ENCODE data around the gene REP15.
A peak's percentile ranks its signal among the peaks of the same experiment; 100 is the strongest.
"Not testable (repeated sequence)": the region's sequence is repeated elsewhere in the genome, so short reads cannot be mapped to it uniquely, and the experiment has no call there.

The REP15 gene

DNA sequence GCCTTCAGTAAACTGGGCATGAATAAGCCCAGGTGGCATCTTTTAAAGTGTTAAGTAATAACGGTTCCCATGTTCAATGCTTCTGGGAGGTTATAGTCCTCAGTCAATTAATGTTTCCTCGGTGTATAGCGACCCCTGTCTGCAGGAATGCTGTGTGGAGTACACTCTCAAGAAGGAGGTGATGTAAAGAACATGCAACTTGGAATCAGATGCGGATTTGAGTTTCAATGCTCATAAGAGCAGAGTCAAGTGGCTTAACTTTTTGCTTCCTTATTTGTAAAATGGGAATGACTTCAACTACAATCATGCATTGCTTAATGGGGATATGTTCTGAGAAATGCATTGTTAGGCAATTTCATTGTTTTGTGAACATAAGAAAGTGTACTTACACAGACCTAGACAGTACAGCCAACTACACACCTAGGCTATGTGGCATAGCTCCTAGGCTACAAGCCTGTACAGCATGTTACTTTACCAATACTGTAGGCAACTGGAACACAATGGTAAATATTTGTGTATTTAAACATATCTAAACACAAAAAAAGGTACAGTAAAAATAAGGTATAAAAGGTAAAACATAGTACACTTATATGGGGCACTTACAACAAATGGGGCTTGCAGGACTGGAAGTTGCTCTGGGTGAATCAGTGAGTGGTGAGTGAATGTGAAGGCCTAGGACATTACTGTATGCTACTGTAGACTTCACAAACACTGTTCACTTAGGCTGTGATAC is 7.6 kb downstream of the REP15 start:
- DNase-seq, result peak; percentile 83

DNA sequence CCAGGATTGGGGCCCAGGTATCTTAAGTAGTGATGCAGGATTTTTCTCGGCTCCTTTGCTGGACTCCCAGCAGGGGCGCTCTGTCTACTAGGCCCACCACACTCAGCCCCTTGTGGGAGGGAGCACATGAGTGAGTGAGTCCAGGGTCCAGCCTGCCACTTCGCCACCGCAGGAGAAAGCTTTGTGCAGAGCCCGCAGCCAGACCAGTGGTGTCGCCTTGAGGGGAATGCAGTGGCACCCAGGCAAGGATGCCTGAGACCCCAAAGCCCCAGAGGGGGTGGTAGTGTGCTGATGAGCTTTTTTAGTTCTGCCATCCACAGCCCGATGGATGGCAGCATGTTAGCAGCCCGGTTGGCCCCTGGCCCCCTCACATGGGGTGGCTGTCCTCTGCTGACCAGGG is 9.0 kb downstream of the REP15 start:
- no peak for DNase-seq

DNA sequence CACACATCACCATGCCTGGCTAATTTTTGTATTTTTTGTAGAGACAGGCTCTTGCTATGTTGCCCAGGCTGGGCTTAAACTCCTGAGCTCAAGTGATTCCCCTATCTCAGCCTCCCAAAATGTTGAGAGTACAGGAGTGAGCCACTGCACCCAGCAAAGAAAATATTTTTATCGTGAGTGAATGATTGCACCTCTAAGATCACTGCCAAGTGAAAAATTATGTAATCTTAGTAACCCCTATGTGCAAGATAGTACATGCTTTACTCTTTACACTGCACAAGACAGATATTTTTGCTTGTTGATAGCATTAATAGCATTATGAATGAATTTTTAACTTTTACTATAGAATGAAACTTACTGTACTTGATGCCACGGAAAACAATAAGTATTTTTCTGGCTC is 11.0 kb downstream of the REP15 start:
- DNase-seq, result no peak

DNA sequence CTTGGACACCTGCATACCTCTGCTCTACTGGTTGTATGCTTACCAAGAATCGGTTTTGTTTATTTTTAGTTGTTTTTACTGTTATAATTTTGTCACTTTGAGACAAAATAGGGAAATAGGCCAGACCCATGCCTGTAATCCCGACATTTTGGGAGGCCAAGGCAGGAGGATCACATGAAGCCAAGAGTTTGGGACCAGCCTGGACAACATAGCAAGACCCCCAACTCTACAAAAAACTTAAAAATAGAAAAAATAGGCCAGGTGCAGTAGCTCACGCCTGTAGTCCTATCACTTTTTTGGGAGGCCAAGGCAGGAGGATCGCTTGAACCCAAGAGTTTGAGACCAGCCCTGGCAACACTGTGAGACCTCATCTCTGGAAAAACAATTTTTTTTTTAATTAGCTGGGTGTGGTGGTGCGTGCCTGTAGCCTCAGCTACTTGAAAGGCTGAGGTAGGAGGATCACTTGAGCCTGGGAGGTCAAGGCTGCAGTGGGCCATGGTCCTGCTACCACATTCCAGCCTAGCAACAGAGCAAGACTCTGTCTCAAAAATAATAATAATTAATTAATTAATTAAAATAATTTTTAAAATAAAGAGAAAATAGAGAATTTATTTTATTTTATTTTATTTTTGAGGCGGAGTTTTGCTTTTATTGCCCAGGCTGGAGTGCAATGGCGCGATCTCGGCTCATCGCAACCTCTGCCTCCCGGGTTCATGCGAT is 13.1 kb downstream of the REP15 start:
- DNase-seq, result no peak

DNA sequence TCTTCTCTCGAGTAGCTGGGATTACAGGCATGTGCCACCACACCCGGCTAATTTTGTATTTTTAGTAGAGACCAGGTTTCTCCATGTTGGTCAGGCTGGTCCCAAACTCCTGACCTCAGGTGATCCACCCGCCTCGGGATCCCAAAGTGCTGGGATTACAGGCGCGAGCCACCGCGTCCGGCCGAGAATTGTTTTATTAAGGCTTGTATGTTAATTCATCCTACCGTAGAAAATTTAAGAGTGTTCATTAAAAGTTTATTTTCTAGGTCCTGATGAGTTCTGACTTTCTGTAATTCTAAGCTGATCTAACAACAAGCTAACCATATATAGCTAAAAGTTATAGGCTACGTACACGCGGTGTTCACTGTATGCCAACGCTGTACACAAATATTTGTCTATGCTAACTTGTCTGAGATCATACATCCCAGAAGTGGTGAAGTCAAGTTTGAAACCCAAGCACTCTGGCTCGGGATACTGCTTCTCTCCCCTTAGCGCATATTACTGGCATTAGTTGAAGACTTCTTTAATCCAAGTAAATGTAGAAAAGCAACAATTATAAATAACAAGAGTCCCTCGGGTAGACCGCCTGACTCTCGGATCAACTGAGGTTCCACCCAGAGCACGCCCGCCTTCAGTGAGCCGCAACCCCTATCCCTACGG is 13.8 kb downstream of the REP15 start:
- DNase-seq, result no peak

DNA sequence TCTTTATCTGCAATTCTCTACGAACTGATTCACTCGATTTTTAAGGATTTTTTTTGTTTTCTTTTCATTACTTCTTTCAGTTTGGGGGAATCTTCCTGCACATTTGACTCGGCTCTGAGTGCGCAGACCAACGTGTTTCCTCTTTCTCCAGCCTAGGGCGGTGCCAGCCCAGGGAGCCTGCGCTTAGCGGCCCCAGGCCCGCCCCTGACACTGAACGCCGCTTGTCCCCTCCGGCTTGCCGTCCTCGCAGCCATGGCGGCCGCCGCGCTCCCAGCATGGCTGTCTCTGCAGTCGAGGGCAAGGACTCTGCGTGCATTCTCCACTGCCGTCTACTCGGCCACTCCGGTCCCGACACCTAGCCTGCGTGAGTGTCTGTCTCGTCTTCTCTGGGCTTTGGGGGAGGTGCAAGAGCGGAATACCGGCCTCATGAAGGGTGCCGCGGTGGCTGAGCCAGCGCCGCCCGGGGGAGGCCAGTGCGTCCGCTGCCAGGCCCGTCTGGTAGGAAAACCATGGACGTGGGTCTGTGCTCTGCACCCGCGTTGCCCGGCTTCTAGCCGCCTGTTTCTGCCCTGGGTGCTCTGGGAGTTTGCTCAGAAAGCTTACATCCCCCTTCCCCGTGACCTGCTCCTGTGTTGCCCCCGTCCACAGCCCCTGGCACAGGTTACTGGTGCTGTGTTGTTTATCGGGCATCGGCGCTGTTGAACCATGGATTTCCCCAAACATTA is 14.5 kb downstream of the REP15 start, which contains the start of gene MRPS35:
TSS of gene MRPS35 (plus strand) at position 241 of the 725 bp plus-strand sequence. CDS start at position 253, 12 bp downstream.
- peak; percentile 95 for DNase-seq

DNA sequence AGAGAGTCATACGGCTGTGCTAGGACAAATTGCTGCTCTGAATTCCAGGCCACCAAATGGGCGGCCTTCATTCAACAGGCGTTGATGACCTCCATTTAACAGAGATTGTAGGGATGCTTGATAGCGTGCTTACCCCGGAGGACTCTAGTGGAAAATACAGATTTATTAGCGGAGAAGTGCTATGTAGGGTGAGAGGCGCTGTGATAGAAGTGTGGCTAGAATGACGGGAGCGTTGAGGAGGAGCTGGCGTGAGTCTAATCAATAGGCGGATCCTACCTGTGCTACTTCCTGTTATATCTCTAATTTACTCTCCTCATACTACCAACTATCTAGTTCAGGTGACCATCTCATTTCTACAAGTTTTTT is 15.1 kb downstream of the REP15 start:
- DNase-seq, result no peak

DNA sequence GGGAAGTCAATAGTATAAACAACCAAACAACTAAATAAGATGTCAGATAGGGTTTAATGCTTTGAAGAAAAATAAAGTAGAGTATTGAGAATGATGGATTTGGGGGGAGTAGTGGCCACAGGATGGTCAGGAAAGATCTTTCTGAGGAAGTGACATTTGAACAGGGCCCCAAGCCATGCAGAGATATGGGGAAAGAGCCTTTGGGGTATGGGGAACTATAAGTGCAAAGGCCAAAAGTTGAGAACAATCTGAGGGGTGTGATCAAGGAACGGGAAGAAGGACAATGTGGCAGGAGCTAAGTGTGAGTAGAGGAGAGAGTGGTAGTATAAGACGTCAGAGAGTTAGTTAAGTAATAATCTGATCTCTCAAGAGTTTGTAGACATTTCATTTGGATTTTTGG is 15.7 kb downstream of the REP15 start:
- peak; percentile 35 for DNase-seq

DNA sequence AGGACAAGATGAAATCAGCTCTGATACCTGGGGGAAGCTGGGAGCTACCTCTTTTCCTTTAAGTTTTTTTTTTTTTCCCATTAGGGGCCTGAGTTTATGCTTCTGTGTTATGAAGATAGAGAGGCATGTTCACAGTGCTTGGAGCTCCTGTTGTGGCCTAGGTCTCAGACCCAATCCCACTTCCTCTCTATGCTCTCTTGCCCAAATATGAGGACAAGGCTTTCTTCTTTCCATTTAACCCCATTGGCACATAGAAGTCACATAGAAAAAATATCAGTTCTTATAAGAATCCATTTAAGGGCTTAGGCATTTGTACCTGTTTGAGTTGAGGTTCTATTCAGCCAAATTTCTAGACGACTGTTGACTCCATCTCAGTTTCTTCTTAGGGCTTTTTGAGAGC is 27.0 kb downstream of the REP15 start:
- DNase-seq, result no peak

DNA sequence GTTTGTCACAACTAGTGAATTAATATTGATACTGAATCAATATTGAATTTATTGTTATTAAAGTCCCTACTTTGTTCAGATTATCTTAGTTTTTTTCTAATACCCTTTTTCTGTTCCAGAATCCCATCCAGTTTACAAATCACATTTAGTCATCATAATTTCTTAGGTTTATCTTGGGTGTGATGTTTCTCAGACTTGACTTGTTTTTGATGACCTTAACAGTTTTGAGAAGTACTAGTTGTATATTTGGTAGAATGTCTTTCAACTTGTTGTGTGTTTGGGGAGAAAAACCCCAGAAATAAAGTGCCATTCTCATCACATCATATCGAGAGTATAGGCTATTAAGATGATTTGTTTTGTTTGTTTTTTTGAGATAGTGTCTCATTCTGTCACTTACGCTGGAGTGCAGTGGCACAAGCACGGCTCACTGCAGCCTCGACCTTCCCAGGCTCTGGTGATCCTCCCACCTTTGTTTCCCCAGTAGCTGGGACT is 33.9 kb downstream of the REP15 start:
- DNase-seq, result no peak

DNA sequence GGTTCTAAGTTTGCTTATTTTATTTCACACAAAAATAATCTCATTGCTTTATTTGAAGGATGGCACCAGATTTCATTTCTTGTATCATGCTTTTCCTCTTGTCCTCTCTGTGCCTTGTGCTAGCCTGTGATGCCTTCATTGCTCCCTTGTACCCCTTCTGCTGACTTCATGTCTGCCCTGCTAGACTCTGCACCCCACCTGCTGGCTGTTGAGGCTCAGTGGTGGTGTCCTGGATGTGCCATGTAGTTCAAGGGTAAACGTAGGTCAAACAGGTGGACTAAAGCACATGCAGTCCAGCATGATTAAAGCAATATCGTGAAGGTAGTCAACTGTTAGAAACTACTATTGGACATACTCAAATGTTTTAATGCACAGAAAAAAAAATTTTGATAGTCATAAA is 36.0 kb downstream of the REP15 start:
- DNase-seq, result no peak

DNA sequence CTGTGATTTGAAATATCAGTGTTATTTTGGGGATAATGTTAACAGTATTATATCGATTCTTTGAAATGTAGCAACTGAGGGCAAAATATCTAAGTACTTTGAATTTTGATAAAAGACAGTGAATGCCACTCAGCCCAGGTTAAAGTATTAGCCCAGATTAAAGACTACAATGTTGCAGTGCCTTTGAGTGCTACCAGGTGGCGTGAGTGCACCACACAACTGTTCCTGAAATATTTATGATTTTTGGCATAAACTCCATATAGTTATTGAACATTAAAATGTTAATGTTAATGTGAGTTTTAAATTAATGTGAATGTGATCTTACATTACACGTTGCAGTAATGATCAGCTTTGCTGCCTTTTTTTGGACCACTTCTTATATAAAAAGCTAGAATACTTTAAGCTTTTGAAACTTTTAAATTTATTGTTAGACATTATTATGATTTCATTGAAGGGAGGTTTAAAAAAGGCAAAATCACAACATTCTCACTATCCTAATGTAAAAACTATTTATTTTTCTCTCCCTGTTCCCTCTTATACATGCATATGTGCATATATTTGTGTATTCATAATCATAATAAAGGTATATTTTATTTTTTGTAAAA is 36.9 kb downstream of the REP15 start:
- DNase-seq, result peak; percentile 31

DNA sequence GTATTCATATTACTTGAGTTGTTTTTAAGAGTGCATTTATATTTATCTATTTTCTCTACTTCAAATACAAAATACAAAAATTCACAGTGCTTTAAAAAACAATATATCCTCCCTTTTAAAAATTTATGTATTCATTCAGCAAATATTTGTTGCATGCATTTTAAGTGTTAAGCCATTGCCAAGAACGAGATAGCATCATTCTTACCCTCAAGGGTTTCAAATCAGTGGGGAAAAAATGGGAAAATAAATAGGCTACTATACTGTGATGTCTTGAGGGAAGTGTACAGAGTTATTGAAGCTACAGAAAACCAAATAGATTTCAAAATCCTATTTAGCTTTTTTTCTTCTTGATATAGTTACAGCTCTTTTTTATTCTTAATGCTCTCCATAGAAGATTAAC is 37.5 kb downstream of the REP15 start:
- no peak for DNase-seq

DNA sequence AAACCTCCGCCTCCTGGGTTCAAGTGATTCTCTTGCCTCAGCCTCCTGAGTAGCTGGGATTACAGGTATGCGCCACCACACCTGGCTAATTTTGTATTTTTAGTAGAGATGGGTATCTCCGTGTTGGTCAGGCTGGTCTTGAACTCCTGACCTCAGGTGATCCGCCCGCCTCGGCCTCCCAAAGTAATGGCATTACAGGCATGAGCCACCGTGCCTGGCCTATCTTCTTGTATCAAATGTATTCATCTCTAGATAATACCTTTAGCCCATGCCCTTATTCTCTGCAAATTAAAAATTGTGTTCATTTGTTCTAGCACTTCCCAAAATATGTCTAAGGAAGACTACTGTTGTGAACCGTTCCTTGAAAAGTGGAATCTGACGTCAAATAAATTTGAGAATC is 38.1 kb downstream of the REP15 start:
- not testable (repeated sequence) for DNase-seq

DNA sequence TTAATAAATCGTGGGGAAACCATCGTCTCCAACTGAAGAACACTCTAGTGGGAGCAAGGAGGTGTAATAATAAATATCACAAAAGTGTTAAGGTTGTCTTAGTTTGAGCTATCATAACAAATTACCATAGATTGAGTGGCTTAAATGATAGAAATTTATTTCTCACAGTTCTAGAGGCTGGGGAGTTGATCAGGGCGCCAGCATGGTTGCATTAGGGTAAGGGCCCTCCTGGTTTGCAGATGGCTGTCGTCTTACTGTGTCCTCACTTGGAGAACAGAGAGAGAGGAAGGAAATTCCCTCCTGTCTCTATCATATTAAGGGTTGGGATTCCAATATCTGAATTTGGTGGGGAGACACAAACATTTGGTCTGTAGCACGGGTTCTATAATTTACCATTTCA is 47.4 kb downstream of the REP15 start:
- no peak for DNase-seq

DNA sequence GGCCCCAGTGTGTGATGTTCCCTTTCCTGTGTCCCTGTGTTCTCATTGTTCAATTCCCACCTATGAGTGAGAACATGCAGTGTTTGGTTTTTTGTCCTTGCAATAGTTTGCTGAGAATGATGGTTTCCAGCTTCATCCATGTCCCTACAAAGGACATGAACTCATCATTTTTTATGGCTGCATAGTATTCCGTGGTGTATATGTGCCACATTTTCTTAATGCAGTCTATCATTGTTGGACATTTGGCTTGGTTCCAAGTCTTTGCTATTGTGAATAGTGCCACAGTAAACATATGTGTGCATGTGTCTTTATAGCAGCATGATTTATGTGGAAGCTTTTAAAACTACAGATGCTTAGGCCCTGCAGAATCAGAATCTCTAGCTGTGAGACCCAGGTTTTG is 49.5 kb downstream of the REP15 start:
- not testable (repeated sequence) for DNase-seq

Measured in suppressor macrophage treated with lipopolysaccharide for 4 hours (primary cell).